OCI-LY7 (cell line): ENCODE data around the gene DENND2A.

ENCODE experiments used
- EZH2phosphoT487 ChIP-seq: fragments of 200-600 bp; sonication (generic); IDR thresholded peaks from 2 replicates; pipeline ENCODE4 v1.6.1; 2018; ENCODE audit warnings: low read depth, borderline replicate concordance, mild to moderate bottlenecking, mixed run types, antibody characterized with exemption, low read length, moderate library complexity, mixed read lengths
- TF ChIP-seq, protein P1 (sequence below): fragments of 200-600 bp; sonication (generic); conservative IDR thresholded peaks from 2 replicates; pipeline ENCODE4 v1.5.1; 2014; ENCODE audit warnings: mild to moderate bottlenecking, antibody characterized with exemption, low read length, moderate library complexity, mixed read lengths

DNA sequence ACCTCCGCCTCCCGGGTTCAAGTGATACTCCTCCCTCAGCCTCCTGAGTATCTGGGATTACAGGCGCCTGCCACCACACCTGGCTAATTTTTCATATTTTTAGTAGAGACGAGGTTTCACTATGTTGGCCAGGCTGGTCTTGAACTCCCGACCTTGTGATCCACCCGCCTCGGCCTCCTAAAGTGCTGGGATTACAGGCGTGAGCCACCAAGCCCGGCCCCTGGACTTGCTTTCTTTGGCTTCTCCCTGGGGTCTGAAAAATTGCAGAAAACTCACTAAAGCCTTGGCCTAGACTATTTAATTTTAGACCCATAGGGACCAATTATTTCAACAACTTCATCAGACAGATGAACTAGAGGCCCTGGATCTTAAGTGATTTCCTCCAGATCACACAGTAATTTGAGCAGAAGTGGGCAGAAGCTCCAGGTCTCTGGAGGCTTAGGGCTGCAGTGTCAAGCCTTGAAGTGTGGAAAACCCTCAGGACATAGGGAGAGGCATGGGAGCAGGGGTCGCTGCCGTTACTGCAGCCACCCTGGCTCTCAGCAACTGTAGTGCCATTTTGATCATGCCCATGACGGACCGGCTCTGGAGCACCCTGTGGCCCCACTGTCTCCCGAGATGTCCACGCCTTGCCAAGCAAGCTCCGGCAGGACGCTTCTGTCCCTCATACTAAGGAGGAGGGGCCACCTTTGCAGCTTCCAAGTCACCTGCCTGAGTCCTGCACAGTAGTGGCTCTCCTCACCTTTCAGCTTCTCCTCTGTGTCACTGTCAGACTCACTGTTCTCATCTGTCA lies 72.4 kb downstream of the DENND2A start:
- TF ChIP-seq, protein P1, sequence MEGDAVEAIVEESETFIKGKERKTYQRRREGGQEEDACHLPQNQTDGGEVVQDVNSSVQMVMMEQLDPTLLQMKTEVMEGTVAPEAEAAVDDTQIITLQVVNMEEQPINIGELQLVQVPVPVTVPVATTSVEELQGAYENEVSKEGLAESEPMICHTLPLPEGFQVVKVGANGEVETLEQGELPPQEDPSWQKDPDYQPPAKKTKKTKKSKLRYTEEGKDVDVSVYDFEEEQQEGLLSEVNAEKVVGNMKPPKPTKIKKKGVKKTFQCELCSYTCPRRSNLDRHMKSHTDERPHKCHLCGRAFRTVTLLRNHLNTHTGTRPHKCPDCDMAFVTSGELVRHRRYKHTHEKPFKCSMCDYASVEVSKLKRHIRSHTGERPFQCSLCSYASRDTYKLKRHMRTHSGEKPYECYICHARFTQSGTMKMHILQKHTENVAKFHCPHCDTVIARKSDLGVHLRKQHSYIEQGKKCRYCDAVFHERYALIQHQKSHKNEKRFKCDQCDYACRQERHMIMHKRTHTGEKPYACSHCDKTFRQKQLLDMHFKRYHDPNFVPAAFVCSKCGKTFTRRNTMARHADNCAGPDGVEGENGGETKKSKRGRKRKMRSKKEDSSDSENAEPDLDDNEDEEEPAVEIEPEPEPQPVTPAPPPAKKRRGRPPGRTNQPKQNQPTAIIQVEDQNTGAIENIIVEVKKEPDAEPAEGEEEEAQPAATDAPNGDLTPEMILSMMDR = no peak
- no peak for TF ChIP-seq EZH2phosphoT487
